GM12874 (cell line): ENCODE data around the gene UQCR10.

Source experiments
- TF ChIP-seq, protein P1 (sequence below): IDR thresholded peaks from 2 replicates; pipeline ENCODE4 v1.5.1; 2011; ENCODE audit warnings: low read depth, mild to moderate bottlenecking, control low read depth, low read length, moderate library complexity; ENCODE audit not compliant: insufficient read depth

Gene UQCR10

DNA sequence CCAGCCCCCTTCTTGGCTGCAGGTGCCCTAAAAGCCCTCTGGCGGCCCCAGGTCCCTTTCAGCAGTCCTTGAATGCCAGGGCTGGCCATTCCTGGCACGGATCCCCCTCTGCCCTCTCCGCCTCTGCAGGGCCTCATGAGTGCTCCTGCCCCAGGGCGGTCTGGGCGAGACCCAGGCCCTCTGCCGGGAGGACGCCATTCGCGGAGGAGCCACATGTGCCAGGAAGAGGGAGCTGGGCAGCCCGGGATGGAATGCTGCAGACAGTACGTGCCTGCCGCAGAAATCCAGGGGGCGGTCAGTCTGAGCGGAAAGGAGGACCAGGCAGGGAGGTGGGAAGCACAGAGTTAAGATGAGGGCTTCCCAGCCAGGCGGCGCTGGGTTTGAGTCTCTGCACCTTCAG is 44.6 kb upstream of the UQCR10 start:
- TF ChIP-seq, protein P1, sequence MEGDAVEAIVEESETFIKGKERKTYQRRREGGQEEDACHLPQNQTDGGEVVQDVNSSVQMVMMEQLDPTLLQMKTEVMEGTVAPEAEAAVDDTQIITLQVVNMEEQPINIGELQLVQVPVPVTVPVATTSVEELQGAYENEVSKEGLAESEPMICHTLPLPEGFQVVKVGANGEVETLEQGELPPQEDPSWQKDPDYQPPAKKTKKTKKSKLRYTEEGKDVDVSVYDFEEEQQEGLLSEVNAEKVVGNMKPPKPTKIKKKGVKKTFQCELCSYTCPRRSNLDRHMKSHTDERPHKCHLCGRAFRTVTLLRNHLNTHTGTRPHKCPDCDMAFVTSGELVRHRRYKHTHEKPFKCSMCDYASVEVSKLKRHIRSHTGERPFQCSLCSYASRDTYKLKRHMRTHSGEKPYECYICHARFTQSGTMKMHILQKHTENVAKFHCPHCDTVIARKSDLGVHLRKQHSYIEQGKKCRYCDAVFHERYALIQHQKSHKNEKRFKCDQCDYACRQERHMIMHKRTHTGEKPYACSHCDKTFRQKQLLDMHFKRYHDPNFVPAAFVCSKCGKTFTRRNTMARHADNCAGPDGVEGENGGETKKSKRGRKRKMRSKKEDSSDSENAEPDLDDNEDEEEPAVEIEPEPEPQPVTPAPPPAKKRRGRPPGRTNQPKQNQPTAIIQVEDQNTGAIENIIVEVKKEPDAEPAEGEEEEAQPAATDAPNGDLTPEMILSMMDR, result no peak

DNA sequence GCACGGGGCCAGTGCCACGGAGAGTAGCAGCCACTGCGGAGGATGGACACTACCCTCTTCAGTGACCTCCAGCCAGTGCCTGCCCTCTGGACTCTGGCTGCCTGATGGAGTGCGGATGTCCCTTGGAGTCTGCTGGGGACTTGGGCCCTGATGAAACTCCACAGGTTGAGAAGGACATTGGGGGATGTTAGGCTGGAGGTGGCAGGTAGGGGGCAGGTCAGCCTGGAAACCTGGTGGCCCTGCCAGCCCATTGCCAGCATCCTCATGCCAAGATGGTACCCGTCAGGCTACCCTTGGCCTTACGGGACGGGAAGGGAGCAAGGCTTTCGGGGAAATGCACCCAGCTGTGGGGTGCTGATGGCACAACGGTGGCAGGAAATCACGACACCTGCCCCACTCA is 43.4 kb upstream of the UQCR10 start:
- TF ChIP-seq, protein P1, result no peak

DNA sequence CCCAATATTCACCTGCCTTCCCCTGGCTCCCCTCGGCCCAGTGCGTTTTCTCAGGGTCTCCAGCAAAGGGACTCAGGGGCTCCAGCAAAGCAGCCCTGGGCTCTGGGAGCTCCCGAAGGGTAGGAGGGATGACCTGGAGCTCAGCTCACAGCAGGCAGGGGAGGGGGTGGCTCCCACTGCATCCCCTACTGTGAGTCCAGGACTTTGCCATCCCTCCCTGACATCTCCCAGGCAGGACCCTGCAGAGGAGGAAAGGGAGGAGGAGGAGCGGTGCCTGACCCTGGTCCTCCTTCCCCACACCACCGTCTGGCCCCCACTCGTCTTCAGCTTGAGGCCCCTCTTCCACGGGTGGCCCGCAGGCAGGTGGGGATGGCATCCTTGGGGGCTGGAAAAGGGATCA is 42.3 kb upstream of the UQCR10 start:
- TF ChIP-seq, protein P1, result no peak

DNA sequence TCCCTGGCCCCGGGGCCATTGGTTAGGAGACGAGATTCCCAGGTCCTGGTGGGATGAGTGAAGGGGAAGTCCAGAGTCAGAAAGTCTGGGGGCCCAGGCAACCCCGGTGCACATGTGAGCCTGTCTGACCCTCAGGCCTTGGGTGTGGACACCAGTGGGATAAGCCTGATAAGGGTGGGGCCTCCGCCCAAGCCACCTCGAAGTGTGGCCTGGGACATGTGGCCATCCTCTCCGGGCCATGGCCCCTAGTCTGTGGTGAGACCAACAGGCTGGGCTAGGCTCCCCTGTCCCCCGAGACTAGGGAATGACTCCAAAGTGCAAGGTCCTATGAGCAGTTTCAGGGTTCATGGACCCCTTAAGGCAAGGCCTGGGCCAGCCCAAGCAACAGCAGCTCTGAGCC is 41.1 kb upstream of the UQCR10 start:
- TF ChIP-seq, protein P1, result no peak

DNA sequence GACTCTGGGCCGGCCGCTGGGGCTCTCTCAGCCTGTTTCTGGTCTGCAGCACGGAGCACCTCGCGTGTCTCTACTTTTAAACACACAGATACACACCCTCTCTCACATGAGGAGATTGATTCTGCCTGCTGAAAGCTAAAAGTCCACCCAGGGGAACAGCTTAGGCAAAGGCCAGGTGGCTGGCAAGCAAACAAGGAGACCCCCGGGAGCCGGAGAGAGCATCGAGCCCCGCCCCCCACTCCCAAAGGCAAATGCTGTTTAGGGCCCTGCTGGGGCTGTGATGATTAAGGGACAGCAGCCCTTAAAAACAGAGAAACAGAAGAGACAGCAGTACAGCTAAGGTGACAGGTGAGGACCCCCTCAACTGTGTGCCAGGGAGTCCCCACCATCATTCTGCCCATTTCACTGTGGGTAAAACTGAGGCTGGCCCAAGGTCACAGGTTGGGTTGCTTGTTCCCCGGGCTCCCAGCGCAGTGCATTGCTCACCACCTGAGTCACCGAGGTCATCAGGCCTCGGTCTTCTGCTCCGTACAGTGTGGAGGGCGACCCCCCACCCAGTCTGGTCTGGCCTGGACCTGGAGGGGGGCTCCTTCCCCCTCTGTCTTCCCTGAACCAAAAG is 40.5 kb upstream of the UQCR10 start:
- TF ChIP-seq, protein P1, result no peak

DNA sequence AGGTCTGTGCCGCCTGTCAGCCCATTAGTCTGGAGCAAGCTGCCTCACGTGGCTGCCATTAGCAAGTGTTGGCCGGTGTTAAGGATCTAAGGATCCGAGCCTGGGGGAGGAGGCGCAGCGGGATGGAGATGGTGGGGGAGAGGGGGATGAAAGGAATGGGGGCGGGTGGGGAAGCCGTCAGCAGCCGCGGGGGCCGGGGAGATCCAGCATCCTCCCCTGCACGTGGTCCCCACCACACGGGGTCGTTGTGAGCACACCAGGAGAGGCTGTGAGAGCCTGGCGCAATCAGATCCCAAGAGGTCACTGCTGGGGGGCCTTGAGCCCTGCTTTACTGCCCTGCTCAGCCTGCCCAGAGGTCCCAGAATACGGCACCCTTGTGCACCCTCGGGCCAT is 40.0 kb upstream of the UQCR10 start:
- TF ChIP-seq, protein P1, result peak; percentile 61

DNA sequence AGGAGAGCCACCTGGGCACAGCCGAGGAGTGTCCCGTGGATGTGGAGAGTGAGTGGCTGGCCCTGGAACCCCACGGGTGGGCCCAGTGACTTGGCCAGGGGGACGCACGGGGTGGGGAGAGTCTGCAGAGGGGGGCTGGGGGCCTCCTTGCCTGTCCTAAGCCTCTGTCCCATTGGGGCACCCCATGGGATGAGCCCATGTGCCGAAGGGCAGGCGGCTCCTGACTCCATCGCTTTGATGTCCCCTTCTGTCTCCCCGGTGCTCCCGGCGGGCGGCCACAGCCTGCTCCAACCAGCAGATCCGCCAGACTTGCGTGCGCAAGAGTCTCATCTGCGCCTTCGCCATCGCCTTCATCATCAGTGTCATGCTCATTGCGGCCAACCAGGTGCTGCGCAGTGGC is 38.0 kb upstream of the UQCR10 start:
- TF ChIP-seq, protein P1, result no peak
